ENCODE measurements around the gene LRRFIP1. TPM values are rescaled to one million over a fixed set of nuclear protein-coding genes. Genes with fewer than 3 reads are reported as not detected.
A peak's percentile ranks its signal among the peaks of the same experiment; 100 is the strongest.

LRRFIP1 gene
- polyA plus RNA-seq, 1 donor (not counting 4 experiments of a cell fraction or from before 2014, with no cell fraction given): 115 TPM

DNA sequence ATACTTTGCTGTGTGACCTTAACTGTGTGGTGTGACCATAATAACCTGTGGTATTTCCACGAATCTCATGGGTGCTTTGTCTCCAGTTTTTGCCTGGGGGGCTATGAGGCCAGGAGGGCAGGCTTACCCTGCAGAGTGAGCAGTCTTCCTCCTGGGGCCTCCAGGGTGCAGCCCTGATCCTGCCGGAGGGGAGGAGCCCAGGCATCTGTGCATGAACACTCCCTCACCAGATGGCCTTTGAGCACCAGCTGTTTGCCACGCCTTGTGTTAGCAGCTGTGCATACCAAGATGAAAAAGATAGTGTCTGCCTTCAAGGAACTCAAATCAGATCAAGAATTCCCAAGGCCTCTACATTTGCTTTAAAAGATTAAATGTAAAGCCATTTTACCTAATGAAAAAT lies 96.2 kb downstream of the LRRFIP1 start:
- H3K27me3 ChIP-seq (ENCODE audit: control insufficient read depth, extremely low read depth, insufficient read depth, low read length): no peaks in the 10 kb centered on the region
- dilution Hi-C loops (cut with MboI; ENCODE audit: extremely low pct_ligation_motif_present, low sequenced_read_pairs): no loop called here
- H3K36me3 ChIP-seq (ENCODE audit: control insufficient read depth in 2 of 2, extremely low read depth in 1 of 2, insufficient read depth in 2 of 2, low read length in 2 of 2): peaks cover 17 to 30% of the 10 kb centered on the region in 2 experiments
- H3K79me2 ChIP-seq (ENCODE audit: control insufficient read depth, insufficient read depth, low read length): peaks cover 78% of the 10 kb centered on the region
- FAIRE-seq (peak; percentile 76), DNase-seq (ENCODE audit: low read depth, low spot score) (peak; percentile 54)
- TF ChIP-seq, protein P1, sequence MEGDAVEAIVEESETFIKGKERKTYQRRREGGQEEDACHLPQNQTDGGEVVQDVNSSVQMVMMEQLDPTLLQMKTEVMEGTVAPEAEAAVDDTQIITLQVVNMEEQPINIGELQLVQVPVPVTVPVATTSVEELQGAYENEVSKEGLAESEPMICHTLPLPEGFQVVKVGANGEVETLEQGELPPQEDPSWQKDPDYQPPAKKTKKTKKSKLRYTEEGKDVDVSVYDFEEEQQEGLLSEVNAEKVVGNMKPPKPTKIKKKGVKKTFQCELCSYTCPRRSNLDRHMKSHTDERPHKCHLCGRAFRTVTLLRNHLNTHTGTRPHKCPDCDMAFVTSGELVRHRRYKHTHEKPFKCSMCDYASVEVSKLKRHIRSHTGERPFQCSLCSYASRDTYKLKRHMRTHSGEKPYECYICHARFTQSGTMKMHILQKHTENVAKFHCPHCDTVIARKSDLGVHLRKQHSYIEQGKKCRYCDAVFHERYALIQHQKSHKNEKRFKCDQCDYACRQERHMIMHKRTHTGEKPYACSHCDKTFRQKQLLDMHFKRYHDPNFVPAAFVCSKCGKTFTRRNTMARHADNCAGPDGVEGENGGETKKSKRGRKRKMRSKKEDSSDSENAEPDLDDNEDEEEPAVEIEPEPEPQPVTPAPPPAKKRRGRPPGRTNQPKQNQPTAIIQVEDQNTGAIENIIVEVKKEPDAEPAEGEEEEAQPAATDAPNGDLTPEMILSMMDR (optimal IDR thresholded peaks at IDR 0.05 in 1 of 3, IDR thresholded peaks at IDR 0.05 in 1 of 3, conservative IDR thresholded peaks at IDR 0.05 in 1 of 3; ENCODE audit: extremely low read depth in 1 of 3, insufficient read depth in 2 of 3, low read length in 3 of 3): peak; percentile 12 to 16 (median 15)
- TF ChIP-seq EZH2 (IDR thresholded peaks at IDR 0.05; ENCODE audit: low read length): no peak
- H4K20me1 ChIP-seq (ENCODE audit: control insufficient read depth, extremely low read depth, insufficient read depth, low read length): peaks cover 23% of the 10 kb centered on the region
- H3K27ac ChIP-seq (ENCODE audit: control insufficient read depth, insufficient read depth, low read length): peak overlapping the region; percentile 16
- H3K9ac ChIP-seq (ENCODE audit: control insufficient read depth, extremely low read depth, insufficient read depth, low read length): no peak overlapping the region
- H3K9me1 ChIP-seq (ENCODE audit: control insufficient read depth, extremely low read depth, insufficient read depth, low read length): peaks cover 12% of the 10 kb centered on the region
- no peak overlapping the region for H3K4me3 ChIP-seq (ENCODE audit: control insufficient read depth in 2 of 3, extremely low read depth in 1 of 3, insufficient read depth in 2 of 3, low read depth in 1 of 3, low read length in 3 of 3)
- H3K4me2 ChIP-seq (ENCODE audit: control insufficient read depth, extremely low read depth, insufficient read depth, low read depth, low read length): peak overlapping the region; percentile 50
- peaks cover 56% of the 10 kb centered on the region for H3K4me1 ChIP-seq (ENCODE audit: control insufficient read depth, extremely low read depth, insufficient read depth, low read length)
- H3K9me3 ChIP-seq (ENCODE audit: control insufficient read depth, low read depth, low read length): no peaks in the 10 kb centered on the region
- no peak overlapping the region for H2AFZ ChIP-seq (ENCODE audit: control insufficient read depth, low read length)

DNA sequence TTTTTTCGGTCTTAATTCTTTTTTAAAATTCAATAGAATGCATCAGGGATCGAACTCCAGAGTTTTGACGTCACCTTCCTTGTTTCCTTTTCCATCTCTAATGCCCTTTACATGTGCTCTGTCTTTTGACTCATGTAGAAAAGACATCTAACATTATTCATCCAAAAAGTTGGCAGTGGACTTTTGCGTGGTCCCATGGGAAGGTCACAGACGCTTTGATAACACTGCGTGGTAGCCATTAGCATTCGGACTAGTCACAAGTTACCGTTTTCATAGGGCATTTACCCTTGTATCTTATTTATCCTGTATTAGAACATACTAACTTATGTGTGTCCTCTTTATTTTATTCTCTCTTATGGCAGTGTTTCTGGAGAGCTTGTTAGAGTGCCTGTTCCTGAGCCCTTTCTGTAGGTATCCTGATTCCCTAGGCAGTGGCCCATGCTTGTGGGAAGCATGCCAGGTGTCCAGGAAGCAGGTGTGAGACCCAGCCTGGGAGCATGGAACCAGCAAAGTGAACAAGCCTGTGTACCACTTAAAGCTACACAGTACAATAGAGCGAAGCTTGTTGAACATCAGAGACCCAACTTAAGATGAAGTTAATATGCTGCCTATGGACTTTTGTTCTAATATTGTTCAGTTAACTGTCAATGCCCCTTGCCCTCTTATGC lies 97.6 kb downstream of the LRRFIP1 start:
- Histone ChIP-seq H3K79me2 (ENCODE audit: control insufficient read depth, insufficient read depth, low read length) (peaks cover 78% of the 10 kb centered on the region), H3K4me1 (ENCODE audit: control insufficient read depth, extremely low read depth, insufficient read depth, low read length) (peaks cover 56% of the 10 kb centered on the region), H3K36me3 (ENCODE audit: control insufficient read depth in 2 of 2, extremely low read depth in 1 of 2, insufficient read depth in 2 of 2, low read length in 2 of 2) (peaks cover 18 to 36% of the 10 kb centered on the region in 2 experiments), H2AFZ (ENCODE audit: control insufficient read depth, low read length) (no peak overlapping the region), H4K20me1 (ENCODE audit: control insufficient read depth, extremely low read depth, insufficient read depth, low read length) (peaks cover 23% of the 10 kb centered on the region), H3K9me1 (ENCODE audit: control insufficient read depth, extremely low read depth, insufficient read depth, low read length) (peaks cover 15% of the 10 kb centered on the region), H3K27ac (ENCODE audit: control insufficient read depth, insufficient read depth, low read length) (no peak overlapping the region), H3K4me3 (ENCODE audit: control insufficient read depth in 2 of 3, extremely low read depth in 1 of 3, insufficient read depth in 2 of 3, low read depth in 1 of 3, low read length in 3 of 3) (no peak overlapping the region), H3K4me2 (ENCODE audit: control insufficient read depth, extremely low read depth, insufficient read depth, low read depth, low read length) (no peak overlapping the region), H3K27me3 (ENCODE audit: control insufficient read depth, extremely low read depth, insufficient read depth, low read length) (no peaks in the 10 kb centered on the region), H3K9me3 (ENCODE audit: control insufficient read depth, low read depth, low read length) (no peaks in the 10 kb centered on the region), H3K9ac (ENCODE audit: control insufficient read depth, extremely low read depth, insufficient read depth, low read length) (no peak overlapping the region)
- dilution Hi-C loops (cut with MboI; ENCODE audit: extremely low pct_ligation_motif_present, low sequenced_read_pairs): no loop called here
- no peak for TF ChIP-seq EZH2 (IDR thresholded peaks at IDR 0.05; ENCODE audit: low read length)
- TF ChIP-seq, protein P1 (optimal IDR thresholded peaks at IDR 0.05 in 1 of 3, IDR thresholded peaks at IDR 0.05 in 1 of 3, conservative IDR thresholded peaks at IDR 0.05 in 1 of 3; ENCODE audit: extremely low read depth in 1 of 3, insufficient read depth in 2 of 3, low read length in 3 of 3): no peak
- DNase-seq (ENCODE audit: low read depth, low spot score) (no peak), FAIRE-seq (no peak)
